ENCODE results near the gene RALGPS1.

RALGPS1 gene

DNA sequence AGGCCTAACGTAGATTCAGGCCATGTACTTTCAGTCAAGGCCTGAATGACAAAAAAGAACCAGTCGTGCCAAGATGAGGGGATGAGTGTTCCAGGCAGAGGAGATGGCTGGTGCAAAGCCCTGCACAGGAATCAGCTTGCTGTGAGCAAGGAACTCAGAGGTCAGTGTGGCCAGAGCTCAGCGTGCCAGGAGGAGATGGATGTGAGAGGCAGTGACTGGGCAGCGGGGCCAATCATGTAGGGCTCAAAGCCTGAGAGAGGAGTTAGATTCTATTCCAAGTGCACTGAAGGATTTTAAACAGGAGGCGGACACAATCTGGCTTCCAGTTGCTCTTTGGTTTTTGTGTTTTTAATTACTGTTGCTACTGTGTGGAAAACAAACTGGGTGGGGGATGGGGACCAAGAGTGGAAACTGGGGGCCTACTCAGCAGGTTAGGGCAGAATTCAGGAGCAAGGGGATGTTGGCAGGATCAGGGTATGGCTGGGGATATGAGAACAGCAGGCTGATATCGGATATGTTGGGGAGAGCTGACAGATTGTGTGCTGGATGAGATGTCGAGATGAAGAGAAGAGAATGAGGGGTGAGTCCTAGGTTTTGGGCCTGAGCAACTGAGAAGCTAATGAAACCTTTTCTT lies 143.5 kb downstream of the RALGPS1 start:
- no peak for DNase-seq

DNA sequence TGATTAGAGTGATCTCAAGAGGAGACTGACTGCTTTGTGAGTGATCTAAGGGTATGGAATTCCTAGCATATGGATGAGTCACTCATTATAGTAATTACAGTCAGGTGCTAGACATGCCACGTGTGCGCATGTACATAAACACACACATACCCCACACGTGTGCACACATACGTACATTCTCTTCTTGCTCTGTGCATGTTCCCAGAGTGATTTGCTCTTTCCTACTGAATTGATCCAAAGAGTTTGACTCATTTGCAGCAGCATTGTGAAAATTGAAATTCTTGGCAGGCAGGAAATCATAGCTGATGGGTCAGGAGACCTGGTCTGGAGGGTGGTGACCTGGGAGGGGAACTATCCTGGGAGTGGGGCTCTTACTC lies 144.1 kb downstream of the RALGPS1 start:
- DNase-seq, result no peak

DNA sequence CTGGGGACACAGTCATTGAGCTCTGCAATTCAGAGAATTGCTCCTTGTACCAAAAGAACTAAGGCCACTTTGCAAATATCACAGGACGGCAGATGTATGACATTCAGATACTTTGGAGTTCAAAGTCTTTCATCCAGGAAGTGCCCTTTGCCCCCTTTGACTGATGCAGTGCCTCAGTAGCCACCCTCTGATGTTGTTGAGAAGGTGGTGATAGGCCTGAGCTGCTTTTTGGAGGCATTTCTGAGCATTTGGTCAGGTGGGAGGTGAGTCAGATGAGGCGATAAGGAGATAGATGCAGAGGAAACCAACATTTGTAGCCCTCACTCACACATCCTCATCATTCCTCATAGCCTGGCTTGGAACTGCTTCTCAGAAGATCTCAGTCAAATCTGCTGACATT lies 144.4 kb downstream of the RALGPS1 start:
- DNase-seq, result no peak

DNA sequence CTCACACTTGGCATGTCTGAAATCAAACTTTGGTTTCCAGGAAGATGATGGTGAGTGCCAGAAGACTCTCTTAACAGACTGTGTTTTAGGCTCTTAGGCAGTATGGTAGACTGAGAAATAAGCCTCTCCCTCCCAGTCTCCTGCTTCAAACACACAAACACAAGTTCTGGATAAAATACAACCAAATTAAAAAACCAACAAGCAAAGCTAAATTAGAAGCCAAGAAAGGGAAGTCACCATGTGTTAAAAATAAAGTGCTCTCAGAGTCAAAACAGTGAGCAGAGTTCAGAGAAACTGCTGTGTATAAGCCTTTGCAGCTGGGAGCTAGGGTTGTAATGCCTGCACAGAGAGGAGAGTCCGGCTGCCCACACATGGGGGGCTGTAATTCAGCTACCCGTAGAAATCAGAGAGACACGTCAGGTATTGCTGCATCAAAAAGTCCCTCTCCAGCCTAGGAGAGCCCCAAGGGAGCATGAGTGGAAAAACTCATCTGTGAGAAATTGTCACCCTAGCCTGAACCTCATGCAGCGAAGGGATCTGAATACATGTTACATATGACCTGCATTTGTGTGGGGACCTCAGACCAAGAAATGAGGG lies 145.3 kb downstream of the RALGPS1 start:
- DNase-seq, result no peak

DNA sequence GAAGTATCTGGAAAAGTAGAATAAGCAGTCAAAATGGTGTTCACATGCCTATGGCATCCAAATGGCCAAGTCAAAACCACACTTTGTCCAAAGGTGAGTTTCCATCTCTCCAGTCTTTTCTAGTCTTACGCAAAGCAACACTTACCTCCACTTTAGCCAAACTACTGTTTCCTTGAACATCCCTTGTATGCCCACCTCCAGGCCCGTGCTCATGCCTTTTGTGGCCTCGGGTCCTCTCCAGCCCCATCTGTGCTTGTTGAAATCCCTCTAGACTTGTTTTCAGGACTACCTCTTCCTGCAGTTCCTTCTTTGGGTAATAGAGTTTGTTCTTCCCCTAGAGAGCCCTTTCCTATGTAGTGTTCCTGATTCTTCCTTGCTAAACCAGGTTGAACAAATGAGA lies 146.8 kb downstream of the RALGPS1 start:
- DNase-seq, result no peak

DNA sequence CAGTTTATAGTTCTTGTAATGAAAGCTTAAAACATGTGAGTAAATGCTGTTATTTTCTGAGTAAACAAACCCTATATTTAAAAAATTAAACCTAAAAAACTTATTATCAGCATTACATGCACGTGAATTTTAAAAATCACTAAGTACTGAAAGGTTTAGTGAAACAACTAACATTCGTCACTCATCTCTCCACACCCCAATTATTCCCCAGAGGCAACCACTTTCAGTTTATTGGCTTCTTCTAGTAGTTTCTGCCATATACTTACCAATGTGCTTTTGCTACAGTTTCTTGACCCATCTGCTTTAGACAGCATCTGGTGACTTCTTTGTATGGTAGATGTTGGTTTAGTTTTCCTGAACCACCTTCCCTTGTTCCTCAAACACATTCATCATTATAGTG lies 149.8 kb downstream of the RALGPS1 start:
- no peak for DNase-seq

DNA sequence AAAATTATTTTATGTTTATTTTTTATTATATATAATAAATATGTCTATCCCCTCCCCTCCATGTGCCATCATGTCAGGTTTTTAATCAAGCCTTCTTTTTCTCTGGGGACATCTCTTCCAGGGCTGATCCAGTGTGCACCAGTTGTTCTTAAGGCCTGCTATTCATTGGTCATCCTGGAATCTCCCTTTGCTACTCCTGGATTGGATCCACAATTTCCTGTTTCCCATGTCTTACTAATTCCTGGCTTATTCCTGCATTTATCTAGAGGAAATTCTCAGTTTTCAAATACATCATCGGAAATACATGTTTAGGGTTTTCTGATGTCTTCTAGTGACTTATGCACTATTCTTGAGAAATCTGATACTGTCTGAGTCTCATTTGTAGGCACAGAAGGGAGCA lies 151.0 kb downstream of the RALGPS1 start:
- no peak for DNase-seq

DNA sequence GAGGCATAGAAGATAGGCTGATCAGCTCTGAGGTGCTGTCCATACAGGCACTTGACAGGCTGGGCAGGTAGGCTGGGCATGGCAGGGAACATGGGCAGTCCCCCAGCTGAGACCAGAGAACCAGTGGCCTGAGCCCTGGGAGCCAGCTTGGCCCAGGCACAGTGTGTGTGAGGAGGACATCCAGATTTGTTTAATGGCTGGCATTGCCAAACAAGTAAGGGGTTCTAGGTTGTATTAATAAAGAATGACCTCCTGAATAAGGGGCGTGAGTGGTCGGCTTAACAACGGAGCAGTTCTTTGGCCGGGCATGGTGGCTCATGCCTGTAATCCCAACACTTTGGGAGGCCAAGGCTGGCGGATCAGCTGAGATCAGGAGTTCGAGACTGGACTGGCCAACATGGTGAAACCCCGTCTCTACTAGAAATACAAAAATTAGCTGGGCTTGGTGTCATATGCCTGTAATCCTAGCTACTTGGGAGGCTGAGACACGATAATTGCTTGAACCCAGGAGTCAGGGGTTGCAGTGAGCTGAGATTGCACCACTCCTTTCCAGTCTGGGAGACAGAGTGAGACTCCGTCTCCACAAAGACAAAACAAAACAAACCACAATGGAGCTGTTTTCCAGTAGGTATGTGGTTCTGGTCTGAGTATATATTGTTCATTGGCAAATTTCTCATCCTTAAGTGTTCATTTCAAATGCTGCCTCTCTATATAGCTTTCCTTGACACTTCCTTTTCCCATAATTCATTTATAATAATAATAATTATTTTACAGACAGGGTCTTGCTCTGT lies 151.7 kb downstream of the RALGPS1 start:
- no peak for DNase-seq

DNA sequence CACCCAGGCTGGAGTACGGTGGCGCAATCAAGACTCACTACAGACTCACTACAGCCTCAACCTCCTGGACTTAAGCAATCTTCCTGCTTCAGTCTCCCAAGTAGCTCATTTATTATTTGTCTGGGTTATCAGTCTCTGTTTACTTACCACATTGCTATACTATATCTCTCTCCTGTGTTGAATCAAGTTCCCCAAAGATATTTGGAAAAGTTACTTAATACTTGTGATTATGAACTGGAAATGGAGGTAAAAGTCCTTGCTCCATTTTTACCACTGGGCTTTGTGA lies 152.2 kb downstream of the RALGPS1 start:
- no peak for DNase-seq

DNA sequence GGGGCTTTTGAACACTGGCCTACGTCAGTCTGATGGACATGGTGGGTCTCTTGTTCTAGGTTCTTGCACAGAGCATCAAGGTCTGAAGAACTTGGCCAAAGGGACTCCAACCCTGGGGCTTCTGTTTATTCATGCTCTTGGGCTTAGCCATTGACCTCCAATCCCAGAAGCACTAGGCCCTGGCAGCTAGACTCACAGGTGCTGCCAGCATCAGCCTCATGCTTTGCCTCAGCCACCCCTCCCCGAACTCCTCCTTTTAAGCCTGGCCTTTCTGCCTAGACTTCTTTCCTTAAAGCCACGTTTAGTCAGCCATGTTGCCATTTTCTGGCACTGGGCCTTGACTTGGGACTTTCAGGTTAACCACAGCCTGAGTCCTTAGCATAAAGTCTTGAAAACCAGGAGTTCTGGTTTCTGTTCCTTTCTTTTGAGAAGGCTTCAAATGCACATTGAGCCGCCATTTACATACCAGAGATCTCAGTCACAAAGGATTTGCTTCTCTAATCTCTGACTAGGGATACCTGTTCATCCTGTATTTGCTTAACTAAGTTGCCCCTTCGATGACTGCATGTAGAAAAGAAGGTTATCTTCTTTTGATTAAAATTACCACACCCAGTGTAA lies 153.1 kb downstream of the RALGPS1 start:
- no peak for DNase-seq

DNA sequence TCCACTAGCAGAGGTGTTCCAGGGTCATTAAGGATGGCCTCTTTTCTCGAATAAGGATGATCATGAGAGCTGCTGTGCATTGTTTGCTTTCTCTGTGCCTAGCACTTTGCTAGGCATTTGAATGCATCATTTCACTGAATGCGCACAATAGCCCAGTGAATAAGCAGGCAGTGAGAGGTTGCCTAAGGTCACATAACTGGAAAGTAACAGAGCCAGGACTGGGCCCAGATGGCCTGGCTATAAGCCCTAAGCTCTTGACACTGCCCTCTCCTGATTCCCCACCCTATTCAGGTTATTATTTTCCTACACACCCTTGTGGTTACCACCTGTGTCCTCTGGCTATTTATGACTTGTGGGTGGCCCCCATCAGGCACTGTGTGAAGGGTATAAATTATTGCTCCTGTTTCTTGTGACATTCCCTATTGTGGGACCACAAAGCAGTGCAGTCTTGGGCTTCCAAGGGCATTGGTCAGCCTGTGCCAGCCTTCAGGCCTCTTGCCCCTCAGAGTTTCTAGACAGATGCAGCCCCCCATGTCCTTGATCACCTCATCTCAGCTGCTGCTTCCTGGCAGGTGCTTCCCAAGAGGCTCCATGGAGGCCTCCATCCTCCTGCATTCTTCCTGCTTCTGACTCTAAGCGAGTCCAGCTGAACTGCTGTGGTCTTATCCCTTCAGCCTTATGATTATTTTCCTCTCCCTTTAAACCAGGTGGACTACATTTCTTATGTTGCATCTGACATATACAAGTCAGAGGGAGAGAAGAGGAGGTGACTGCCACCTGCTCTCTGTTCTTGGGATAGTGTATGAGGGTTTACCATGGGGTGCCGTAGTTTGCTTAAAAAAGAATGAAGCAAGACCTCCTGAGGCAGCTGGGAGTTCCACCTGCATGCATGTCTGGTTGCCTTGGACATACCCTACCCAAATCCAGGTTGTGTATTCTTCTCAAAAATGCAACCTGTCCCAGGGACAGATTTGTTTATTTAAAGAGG lies 160.3 kb downstream of the RALGPS1 start:
- no peak for DNase-seq

DNA sequence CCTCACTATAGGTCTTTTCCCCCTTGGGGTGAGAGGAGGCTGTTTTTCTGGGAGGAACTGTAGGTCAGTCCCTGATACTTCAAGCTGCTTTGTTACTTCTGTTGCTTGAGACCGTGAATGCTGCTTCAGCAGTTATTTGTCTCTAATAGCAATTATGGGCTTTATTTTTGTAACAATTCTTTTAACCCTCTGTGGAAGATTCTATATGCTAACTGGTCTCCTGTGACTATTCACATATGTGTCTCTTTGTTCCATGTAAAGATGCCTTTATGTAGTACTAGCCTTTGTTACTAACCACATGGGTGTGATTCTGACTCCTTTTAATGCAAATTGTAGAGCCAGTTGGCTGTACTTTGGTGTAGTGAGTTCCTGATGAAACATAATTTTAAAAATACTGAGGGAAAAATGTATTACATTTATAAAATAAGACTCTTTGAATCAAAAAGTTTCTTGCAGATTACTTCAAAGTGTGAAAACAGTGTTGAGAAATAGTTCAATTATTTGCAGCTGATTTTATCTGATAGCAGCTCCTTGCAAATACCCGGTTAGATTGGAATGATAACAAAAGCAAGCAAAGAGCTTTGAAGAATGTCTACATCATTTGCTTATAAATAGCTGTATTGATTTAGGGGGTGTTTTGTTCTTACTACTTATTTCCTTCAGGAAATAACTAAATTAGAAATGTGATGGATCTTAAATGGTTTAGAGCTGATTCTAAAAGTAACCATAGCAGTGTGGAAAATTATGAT lies 161.2 kb downstream of the RALGPS1 start:
- no peak for DNase-seq

DNA sequence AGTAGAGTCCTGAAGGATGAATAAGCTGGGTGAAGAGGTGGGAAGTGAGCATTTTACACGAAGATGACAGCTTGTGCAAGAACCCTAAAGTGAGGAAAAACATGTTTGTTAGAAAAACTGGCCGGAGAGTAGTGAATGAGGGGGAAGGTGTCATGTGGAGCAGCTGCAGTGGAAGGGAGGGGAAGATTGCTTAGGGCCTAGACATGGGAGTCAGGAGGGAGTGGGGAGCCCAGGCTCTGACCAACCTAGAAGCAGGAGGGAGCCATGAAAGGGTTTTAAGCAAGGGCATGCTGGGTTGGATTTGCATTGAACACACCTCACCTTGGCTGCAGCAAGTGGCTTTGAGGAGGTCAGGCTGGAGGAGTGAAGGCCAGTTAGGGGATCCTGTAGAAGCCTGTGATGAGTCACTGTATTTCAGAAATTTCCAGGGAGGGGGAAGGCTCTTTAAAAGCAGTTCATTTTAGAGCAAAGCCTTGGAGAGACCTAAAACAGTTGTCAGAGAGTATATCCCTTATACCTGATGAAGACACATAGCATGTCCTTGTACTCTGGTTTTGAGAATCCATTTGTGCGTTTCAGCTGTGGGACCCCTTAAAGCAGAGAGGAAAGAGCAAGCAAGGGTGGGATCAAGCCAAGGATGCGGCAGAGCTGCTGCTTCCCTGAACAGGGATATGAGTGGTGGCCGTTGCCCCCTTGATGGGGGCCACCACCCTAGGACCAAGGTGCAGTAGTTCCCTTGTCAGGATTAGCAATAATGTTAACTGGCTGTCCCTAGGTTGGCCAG lies 162.5 kb downstream of the RALGPS1 start:
- DNase-seq, result no peak

DNA sequence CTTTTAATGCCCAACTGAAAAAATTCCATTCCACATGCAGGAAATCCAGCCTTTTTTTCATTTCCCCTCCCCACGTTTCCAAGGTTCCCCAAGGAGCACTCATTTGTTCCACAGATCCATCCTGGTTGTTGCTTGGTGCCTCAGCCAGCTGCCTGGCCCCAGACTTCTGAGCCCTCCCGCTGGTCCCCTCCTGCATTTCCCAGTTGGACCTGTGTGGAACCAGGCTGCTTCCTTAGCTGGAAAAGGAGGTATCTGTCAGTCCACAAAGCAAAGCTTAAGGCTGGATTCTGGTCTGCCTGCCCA lies 163.0 kb downstream of the RALGPS1 start:
- DNase-seq, result no peak

DNA sequence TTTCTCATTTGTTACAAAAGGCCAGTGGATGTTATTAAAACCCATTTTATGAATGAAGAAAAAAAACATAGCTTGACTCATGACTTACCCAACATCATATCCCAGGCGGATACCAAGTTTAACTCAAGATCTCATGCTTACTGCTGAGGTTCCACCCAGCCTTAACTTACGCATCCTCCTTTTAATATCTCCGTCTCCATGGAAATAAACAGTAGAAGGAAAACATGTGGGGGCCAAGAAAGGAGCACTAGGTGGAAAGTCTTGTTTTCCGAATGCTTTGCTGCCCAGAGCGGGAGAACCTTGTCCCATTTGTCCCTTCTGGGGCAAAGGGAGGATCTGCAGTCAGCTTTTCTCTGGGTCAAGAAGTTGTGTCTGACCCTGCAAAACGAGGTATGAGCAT lies 163.8 kb downstream of the RALGPS1 start:
- no peak for DNase-seq

DNA sequence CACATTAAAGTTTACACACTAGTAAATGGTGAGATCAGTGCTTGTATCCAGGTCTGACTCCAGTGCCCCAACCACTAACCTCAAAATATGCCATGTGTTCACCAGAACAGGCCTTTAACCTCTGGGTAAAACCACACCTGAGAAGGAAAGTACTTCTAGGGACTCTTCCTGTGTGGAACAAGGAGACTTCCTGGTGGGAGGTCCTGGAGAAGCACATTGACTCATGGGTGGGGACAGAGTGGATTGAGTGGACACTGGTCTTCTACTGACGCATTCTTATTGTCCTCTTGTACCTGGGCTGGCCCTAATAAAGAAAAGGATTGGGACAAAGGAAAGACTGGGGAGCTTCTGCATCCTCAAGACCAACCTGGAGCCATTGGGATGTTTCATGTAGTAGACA lies 164.4 kb downstream of the RALGPS1 start:
- no peak for DNase-seq

DNA sequence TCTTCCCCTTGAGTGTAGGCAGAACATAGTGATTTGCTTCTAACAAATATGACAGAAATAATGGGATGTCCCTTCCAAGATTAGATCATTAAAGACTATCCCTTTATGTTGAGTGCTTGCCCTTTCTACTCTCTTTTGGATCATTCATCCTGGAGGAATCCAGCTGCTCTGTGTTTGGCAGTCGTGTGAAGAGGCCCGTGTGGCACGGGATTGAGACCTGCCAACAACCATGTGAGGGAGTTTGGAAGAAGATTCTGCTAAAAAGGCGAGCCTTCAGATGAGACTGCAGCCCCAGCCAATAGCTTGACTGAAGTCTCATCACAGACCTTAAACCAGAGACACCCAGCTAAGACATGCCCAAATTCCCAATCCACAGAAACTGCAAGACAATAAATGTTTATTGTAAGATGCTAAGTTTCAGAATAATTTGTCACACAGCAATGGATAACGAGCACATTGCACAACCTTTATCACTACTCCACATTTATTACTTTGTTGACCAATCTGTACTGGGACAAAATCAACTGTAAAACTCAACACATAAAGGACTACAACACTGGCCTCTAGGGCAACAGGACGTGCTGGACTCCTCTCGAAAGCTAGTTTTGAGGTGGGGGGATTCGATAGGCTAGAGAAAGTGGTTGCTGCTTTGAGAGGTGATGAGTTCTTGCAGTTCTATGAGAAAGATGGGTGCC lies 165.0 kb downstream of the RALGPS1 start:
- DNase-seq, result no peak

DNA sequence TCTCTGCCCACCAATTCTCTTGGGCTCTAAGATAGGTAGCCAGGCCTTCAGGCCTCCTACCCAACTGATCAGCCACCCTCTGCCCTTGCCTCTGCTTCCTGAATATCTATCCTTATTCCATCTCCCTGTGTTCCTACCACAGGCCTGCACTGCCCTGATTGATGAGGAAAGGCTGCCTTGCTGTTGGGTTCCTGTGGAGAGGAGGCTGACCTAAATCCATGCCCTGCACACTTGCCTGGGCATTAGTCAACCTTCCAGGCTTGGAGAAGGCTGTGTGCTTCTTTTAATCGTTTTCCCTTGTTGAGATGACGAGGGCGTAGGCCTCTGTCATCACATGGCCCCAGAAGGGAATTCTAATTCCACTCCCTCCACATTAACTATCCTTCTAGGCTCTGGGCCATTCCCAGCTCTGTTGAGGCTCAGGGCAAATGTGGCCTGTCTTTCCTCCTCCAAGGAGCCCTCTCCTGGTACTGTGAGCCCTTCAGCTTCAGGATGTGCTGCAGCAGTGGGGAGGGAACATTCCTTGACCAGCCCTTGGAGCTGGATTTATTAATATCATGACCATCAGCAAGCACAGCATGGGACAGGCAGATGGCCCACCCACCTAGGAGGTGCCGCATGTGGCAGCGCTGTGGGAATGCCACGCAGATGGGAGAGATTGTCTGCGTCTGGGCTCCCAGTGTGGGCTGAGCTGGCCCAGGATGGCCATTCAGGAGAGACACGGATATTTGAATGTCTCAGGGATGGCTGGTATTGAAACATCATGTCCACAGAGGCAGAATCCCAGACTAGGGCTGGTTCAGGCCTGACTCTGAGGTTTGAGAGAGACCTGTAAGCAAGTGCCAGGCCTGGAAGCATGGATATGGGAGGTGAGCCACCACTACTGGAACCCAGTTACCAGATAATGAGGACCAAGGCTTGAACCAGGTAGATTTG lies 166.9 kb downstream of the RALGPS1 start:
- no peak for DNase-seq

DNA sequence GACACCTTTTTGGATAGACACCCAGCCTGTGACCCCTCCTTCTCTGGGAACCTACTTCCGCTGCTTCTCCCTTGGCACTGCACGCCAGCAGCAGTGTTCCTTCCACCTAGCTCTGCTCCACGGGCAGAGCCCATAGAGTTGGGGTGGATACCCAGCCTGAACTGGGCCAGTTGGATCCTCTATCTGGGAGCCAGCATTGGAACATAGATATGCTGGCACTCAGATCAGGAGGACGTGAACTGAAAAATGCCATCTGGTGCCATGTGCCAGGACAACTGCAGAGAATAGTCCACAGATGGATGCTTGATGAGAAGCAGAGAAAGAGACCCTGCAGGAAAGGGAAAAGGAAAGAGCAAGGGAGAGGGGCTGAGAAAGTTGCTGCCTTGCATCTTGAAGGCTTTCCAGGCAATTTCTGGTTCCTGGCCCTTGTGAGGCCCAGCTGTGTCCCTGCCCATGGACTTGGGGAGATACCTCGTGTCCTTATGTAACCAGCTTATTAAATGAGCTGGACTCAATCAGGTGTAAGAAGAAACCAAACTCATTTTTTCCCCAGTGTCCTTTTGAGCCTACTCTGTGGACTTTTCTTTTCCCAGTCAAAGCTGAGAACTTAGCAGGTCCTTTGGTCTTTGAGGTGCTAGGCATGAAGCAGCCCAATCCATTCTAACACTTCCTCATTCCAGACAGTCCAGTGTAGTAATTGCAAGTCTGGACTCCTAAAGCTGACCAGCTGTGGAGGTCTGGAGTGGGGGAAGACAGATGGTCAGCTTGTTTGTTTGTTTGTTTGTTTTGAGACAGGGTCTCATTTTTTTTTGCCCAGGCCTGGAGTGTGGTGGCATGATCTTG lies 168.8 kb downstream of the RALGPS1 start:
- no peak for DNase-seq
